CD4-positive, alpha-beta T cell treated with Interleukin-6 for 4 hours (primary cell): ENCODE measurements around the gene CDK5RAP2.

Source experiments
- DNase-seq: peaks from one replicate; pipeline ENCODE4 v3.0.0-alpha.2; 2020; ENCODE audit warnings: mixed read lengths

The CDK5RAP2 gene

GRCh38 chr9:120433701-120434100, 146.3 kb downstream of the CDK5RAP2 start:
- no peak for DNase-seq

GRCh38 chr9:120432600-120432999, 147.4 kb downstream of the CDK5RAP2 start:
- DNase-seq: no peak

- DNase-seq: no peak
Measured at GRCh38 chr9:120431268-120431667, 148.7 kb downstream of the CDK5RAP2 start.

- DNase-seq: no peak
Measured at GRCh38 chr9:120424248-120424647, 155.7 kb downstream of the CDK5RAP2 start.

- DNase-seq: no peak
Measured at GRCh38 chr9:120423812-120424211, 156.2 kb downstream of the CDK5RAP2 start.

DNA sequence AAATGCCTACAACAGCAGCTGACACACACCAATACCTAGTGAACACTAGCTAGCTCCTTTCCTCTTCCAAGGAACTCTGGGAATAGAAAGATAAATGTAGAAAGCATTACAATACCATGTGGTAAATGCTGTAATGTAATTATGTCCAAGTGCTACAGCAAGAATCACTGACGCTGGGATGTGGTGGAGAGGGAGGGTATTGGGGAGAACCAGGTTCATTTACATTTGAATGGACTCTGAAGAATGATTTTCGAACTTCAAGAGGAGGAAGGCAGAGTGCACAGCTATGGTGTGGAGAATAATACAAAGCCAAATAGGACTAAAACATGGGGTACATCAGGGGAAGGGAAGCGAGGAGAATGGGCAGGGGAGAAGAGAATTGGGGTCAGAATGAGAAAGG, 158.0 kb downstream of the CDK5RAP2 start:
- DNase-seq: no peak

- DNase-seq: no peak
Measured at GRCh38 chr9:120418315-120418714, 161.7 kb downstream of the CDK5RAP2 start.

DNA sequence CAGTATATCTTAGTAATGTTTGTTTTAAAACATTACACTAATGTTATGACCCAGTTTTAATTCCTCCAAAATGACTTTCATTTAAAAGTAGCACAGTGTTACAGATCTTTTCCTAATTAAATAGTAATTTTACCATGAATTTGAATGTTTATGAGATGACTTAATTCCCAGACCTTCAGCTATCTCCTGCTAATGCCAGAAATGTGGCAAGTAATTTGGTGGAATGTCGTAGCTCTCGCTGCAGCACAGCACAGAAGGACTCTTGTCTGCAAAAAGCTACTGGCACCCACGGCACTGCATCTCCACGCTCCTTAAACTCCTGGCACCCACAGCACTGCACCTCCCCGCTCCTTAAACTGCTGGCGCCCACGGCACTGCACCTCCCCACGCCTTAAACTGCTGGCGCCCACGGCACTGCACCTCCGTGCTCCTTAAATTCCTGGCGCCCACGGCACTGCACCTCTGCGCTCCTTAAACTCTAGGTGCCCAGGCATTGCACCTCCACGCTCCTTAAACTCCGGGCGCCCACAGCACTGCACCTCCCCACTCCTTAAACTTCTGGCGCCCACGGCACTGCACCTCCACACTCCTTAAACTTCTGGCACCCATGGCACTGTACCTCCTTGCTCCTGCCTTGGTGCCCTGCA, 163.1 kb downstream of the CDK5RAP2 start:
- no peak for DNase-seq

- DNase-seq: no peak
Measured at GRCh38 chr9:120413121-120414048, 166.6 kb downstream of the CDK5RAP2 start.

DNA sequence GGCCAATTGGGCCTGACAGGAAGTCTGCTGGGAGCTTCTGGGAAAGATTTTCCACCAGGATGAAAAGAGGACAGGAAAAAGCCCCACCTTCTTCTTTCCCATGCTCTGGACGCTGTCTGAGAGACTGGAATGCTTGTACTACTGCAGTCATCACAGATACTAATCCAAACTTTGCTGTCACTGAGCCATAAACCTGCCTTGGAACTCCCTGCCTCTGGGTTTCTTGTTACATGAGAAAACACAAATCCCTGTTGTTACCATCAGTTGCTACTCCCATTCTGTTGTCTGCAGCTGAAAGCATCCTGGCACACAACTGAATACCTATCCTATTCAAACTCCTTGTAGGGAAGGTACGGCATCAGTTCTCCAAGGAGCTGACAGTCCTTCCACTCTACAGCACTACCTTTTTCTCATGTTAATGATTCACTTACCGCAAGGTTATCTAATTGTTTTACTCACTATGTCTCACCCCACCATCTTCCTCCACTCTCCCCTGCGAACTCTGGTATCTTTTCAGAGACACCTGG, 167.5 kb downstream of the CDK5RAP2 start:
- no peak for DNase-seq

- DNase-seq: no peak
Measured at GRCh38 chr9:120411862-120412424, 168.0 kb downstream of the CDK5RAP2 start.

- no peak for DNase-seq
Measured at GRCh38 chr9:120410925-120411501, 169.0 kb downstream of the CDK5RAP2 start.

DNA sequence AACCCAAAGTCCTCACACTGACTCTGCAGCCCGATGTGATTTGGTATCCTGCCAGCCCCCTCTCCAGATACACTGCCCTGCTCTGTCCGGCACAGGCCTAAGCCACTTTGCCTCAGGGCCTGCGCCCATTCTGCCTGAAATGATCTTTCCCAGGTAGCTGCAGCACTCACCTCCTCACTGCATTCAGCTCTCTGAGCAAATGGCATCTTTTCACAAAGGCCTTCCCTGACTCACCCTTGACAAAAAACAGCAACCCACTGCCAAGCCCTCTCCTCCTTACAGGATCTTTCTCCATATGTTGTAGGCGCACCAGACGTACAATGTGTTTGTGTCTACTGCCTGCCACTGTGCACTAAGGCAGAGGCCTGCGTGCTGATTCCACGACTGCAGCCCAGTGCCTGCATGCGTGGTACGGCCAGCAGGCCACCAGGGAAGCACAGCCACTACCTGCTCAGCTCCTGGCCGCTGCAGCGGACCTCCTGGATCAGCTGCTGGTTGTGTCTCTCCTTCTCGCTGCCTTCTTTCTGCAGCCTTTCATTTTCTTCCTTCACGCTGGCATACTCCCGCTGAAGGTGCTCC, 171.2 kb downstream of the CDK5RAP2 start:
- DNase-seq: no peak

DNA sequence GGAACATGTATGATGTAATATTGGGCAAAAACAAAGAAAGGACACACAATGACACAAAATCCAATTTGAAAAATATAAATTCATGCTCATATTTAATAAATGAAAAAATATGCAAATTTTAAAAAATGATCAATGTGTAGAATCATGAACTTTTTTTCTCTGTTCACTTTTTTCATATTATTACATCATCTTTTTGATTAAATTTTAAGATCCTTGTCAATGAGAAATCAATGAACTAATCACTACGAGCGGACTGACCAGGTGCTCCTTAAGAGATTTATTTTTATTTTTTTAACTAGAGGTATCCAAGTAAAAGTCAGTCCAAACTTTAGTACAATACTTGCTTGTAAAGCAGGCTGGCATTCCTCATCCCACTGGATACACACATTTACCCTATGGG, 174.1 kb downstream of the CDK5RAP2 start:
- no peak for DNase-seq

GRCh38 chr9:120405134-120405533, 174.8 kb downstream of the CDK5RAP2 start:
- no peak for DNase-seq

GRCh38 chr9:120403543-120403856, 176.5 kb downstream of the CDK5RAP2 start:
- no peak for DNase-seq

DNA sequence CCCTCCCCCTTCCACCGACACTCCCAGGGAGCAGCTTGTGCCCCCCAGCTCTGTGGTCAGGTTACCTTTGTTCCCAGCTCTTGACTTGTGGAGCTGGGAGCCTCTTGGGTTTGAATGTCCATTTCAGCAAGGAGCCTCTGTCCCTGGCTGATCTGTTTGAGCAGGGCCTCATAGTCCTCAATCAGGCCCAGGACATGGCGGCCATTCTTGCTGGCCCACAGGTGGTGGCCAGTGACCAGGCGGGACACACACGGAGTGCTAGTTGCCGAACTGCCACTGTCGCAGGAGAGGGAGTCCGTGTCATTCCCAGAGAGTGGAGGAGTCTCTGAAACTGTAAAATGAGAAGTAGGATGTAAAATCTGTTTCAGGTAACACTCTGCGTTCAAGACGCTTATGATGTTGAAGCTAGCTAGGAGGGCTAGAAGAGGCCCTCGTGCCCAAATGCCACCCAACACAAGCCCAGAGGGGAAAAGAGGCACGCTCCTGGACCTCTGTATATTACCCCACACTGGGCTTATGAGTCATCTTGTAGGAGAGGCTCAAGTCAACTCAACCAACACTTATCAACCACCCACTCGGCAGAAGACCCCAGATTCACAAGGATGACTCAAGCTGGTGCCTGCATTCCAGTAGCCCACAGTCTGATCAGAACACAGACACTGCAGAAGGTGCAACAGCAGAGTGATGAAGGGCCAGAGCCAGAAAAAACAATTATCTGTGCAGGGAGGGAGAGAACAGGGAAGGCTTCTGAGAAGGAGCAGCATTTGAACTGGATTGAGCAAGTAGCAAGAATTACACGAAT, 177.0 kb downstream of the CDK5RAP2 start:
- no peak for DNase-seq

DNA sequence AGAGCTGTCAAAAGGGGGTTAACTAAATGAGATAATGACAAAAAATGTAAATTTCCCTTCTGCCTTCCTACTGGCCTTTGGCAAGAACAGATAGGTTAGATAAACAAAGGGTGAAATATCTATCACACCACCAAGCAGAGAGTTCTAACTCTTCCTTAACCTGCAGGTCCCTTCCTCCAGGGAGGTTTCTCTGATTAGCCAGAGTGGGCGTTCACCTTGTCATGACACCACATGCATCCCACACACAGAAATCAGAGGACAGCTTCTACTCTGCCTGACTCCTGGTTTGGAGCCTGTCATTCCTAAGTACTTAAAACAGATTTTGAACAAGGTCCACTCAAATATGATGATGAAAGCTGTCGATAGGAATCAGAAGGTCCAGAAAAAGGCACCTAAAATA, 180.0 kb downstream of the CDK5RAP2 start:
- DNase-seq: no peak

- no peak for DNase-seq
Measured at GRCh38 chr9:120398286-120398685, 181.7 kb downstream of the CDK5RAP2 start.

DNA sequence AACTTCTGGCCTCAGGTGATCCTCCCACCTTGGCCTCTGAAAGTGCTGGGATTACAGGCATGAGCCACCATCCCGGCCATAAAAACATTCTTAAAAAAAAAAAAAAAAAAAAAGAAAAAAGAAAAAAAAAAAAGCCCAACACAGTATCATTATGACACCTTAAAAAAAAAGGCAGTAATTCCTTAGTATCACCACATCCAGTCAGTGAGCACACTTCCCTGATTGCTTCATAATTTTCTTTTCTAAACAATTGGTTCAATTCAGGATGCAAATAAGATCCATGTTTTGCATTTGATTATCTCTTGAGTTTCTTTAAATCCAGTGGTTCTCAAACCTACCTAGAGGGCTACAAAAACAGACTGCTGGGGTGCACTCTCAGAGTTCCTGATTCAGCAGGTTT, 182.5 kb downstream of the CDK5RAP2 start:
- DNase-seq: no peak

DNA sequence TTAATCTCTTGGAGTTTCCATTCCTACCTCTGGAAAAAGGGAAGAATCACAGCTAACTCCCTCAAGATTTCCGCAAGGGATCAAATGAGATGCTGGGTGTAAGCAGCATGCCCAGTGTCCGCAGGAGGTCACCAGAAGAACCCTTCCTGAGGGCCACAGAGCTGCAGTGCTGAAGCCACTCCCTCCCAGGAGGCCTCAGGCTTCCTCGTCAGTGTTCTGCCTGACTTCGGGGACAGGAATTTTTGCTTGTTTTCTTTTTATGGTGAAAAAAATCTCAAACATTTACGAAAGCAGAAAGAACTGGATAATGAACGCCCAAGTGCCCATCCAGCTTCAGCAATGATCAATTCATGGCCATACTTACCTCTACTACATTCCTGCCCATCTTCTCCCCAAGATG, 183.0 kb downstream of the CDK5RAP2 start:
- no peak for DNase-seq

DNA sequence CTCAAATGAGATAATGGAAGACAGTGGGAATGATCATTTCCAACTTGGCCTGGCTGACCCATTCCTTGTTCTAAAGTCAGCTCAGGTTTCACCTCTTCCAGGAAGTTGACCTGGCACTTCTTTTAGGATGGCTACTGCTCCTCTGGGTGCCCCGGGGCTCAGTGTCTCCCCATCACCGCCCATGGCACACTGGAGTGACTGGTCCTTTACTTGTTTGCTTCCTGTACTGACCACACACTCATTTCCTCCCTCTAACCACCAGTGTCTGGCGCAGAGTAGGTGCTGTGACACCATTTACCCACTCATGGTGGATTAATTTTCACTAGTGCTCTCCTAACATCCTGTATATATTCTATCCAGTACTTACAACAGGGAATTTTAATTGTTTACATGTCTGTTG, 183.5 kb downstream of the CDK5RAP2 start:
- no peak for DNase-seq
